Measurements from ENCODE around the gene HGFAC.

Gene HGFAC

GRCh38 chr4:3427134-3427476 lies 14.7 kb upstream of the HGFAC start:
- Mint-ChIP-seq H3K4me1 (peaks cover 6% of the 10 kb centered on the region), H3K4me3 (no peak overlapping the region), H3K36me3 (no peaks in the 10 kb centered on the region), H3K9me3 (no peaks in the 10 kb centered on the region), H3K27ac (no peak overlapping the region), H3K27me3 (no peaks in the 10 kb centered on the region)
- no peak for ATAC-seq (ENCODE audit: low read depth)
- no peak for DNase-seq (ENCODE audit: low spot score in 2 of 2)

DNA sequence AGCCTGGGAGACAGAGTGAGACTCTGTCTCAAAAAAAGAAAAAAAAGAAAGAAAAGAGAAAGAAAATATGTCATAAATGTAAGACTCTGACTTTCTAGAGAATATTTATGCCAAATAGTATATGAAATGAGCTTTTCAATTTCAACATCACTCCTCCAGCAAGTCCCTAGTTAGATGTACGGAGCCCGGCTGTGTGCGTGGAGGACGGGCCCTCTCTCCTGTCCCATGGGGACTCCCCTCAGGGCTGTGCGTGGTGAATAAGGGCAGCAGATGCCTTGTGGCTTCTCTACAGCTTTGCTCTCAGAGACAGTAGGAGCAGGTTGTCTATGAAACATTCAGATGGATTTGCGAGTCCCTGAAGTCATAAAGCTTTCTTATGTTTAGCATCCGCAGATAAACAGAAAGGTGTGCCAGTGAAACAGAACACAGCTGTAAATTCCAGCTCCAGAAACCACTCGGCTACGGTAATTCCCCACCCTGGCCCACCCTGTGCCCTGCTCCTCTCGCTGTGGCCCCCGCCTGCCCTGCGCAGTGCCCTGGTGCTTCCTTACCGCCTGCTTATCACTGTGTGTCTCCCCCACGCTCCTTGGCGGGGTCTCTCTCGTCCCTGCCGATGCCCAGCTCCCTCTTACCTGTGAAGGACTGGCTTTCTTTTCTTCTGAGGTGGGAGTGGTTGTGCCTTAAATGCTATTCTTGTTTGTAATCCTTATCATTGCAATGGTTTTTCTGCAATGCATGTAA lies 13.9 kb upstream of the HGFAC start:
- Mint-ChIP-seq H3K4me1 (peaks cover 6% of the 10 kb centered on the region), H3K4me3 (no peak overlapping the region), H3K36me3 (no peaks in the 10 kb centered on the region), H3K9me3 (no peaks in the 10 kb centered on the region), H3K27me3 (no peaks in the 10 kb centered on the region), H3K27ac (no peak overlapping the region)
- DNase-seq (ENCODE audit: low spot score in 2 of 2), result no peak
- no peak for ATAC-seq (ENCODE audit: low read depth)

GRCh38 chr4:3429651-3430050 lies 12.1 kb upstream of the HGFAC start:
- H3K9me3 Mint-ChIP-seq, result no peaks in the 10 kb centered on the region
- no peak overlapping the region for H3K4me3 Mint-ChIP-seq
- no peaks in the 10 kb centered on the region for H3K36me3 Mint-ChIP-seq
- no peak overlapping the region for H3K27ac Mint-ChIP-seq
- no peaks in the 10 kb centered on the region for H3K27me3 Mint-ChIP-seq
- no peak for ATAC-seq (ENCODE audit: low read depth)
- DNase-seq (ENCODE audit: low spot score in 2 of 2), result no peak
- H3K4me1 Mint-ChIP-seq, result peaks cover 6% of the 10 kb centered on the region

GRCh38 chr4:3430524-3430923 lies 11.2 kb upstream of the HGFAC start:
- Mint-ChIP-seq H3K27me3 (no peaks in the 10 kb centered on the region), H3K27ac (no peak overlapping the region), H3K4me3 (no peak overlapping the region), H3K36me3 (no peaks in the 10 kb centered on the region), H3K4me1 (peaks cover 4% of the 10 kb centered on the region), H3K9me3 (no peaks in the 10 kb centered on the region)
- DNase-seq (ENCODE audit: low spot score in 2 of 2), result no peak
- ATAC-seq (ENCODE audit: low read depth), result no peak

DNA sequence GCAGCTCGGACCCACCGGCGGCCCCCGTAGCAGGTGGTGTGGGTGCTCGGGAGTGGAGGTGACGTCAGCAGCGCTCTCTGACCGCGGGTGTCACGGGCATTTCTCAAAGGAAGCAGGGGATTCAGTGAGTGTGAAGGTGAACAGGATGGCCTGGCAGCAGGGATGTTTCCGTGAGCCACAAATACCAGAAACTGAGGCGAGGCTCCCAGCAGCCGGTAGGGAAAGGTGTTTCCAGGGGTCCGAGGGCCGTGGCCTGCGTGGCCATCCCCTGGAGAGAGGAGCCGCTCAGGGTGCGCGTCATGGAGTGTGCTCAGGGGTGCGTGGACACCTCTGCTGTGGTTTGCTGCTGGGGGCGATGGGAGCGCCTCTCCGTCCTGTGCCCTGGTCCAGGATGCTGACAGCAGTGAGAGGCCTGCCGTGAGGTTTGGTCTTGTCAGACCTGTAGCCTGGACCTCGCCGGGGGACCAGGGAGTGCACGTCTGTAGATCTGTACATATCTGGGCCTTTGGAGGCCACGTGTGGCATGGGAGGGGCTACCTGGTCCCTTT lies 10.2 kb upstream of the HGFAC start:
- Mint-ChIP-seq H3K4me1 (peaks cover 2% of the 10 kb centered on the region), H3K36me3 (no peaks in the 10 kb centered on the region), H3K27me3 (no peaks in the 10 kb centered on the region), H3K9me3 (no peaks in the 10 kb centered on the region), H3K27ac (no peak overlapping the region), H3K4me3 (no peak overlapping the region)
- ATAC-seq (ENCODE audit: low read depth) (no peak), DNase-seq (ENCODE audit: low spot score in 2 of 2) (no peak)

DNA sequence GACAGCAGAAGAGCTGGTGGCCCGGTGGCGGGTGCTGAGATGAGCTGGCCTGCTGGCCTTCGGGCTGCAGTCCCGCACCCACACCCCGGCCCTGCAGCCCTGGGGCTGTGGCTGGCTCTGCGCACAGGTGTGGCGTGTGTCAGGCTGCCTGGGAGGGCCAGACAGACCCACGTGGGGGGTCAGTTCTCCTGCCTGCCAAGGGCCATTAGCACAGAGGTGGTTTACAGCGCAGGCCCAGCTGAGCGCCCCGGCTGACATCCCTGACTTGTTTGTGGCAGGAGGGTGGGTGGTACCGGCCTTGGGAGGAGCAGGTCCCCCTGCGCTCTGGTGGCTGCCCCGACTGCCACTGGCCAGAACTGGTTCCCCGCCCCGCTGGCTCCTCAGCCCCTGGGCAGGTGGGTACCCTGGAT lies 9.4 kb upstream of the HGFAC start:
- DNase-seq (ENCODE audit: low spot score in 2 of 2), result no peak
- H3K27me3 Mint-ChIP-seq, result no peaks in the 10 kb centered on the region
- no peaks in the 10 kb centered on the region for H3K9me3 Mint-ChIP-seq
- no peak for ATAC-seq (ENCODE audit: low read depth)
- H3K4me3 Mint-ChIP-seq, result no peak overlapping the region
- no peak overlapping the region for H3K27ac Mint-ChIP-seq
- no peaks in the 10 kb centered on the region for H3K4me1 Mint-ChIP-seq
- no peaks in the 10 kb centered on the region for H3K36me3 Mint-ChIP-seq

DNA sequence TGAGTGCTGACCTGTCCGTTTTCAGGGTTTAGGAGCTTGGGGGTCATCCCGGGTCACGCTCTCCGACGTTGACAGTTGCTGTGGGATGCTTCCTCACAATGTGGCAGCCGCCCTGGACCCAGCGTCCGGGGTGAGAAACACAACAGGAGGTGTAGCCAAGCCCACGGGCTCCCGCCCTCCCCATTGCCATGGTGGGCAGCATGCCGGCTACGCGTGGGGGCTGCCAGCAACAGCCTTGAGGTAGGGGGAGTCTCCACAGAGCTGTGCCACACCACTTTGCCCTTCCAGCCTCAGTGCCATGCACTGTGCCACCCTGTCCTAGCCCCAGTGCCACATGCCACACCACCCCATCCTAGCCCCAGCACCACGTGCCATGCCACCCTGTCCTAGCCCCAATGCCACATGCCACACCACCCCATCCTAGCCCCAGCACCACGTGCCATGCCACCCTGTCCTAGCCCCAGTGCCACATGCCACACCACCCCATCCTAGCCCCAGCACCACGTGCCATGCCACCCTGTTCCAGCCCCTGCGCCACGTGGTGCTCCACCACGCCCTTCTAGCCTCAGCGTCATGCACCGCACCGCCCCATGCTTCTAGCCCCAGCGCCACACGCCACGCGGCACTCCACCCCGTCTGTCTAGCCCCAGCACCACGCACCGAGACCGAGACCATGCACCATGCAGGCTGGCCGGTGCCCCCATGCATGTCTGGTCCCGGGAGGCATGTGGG lies 8.5 kb upstream of the HGFAC start:
- Mint-ChIP-seq H3K27me3 (no peaks in the 10 kb centered on the region), H3K9me3 (no peaks in the 10 kb centered on the region), H3K27ac (no peak overlapping the region), H3K4me3 (no peak overlapping the region), H3K36me3 (no peaks in the 10 kb centered on the region), H3K4me1 (no peaks in the 10 kb centered on the region)
- DNase-seq (ENCODE audit: low spot score in 2 of 2) (no peak), ATAC-seq (ENCODE audit: low read depth) (no peak)

- DNase-seq (ENCODE audit: low spot score in 2 of 2) (no peak), ATAC-seq (ENCODE audit: low read depth) (no peak)
- no peaks in the 10 kb centered on the region for H3K36me3 Mint-ChIP-seq
- no peak overlapping the region for H3K27ac Mint-ChIP-seq
- H3K9me3 Mint-ChIP-seq, result no peaks in the 10 kb centered on the region
- H3K4me3 Mint-ChIP-seq, result no peak overlapping the region
- no peaks in the 10 kb centered on the region for H3K4me1 Mint-ChIP-seq
- H3K27me3 Mint-ChIP-seq, result no peaks in the 10 kb centered on the region
These were observed 6.7 kb upstream of the HGFAC start for GRCh38 chr4:3434881-3435685.

GRCh38 chr4:3435686-3435956 lies 6.1 kb upstream of the HGFAC start:
- Mint-ChIP-seq H3K27me3 (no peaks in the 10 kb centered on the region), H3K9me3 (no peaks in the 10 kb centered on the region), H3K4me1 (no peaks in the 10 kb centered on the region), H3K36me3 (no peaks in the 10 kb centered on the region), H3K27ac (no peak overlapping the region), H3K4me3 (no peak overlapping the region)
- no peak for ATAC-seq (ENCODE audit: low read depth)
- DNase-seq (ENCODE audit: low spot score in 2 of 2), result no peak

- no peak for ATAC-seq (ENCODE audit: low read depth)
- Mint-ChIP-seq H3K9me3 (no peaks in the 10 kb centered on the region), H3K36me3 (no peaks in the 10 kb centered on the region), H3K4me3 (no peak overlapping the region), H3K27me3 (no peaks in the 10 kb centered on the region), H3K4me1 (no peaks in the 10 kb centered on the region), H3K27ac (no peak overlapping the region)
- no peak for DNase-seq (ENCODE audit: low spot score in 2 of 2)
These were observed 5.5 kb upstream of the HGFAC start for GRCh38 chr4:3436048-3436797.

- Mint-ChIP-seq H3K36me3 (no peaks in the 10 kb centered on the region), H3K4me3 (no peak overlapping the region), H3K27ac (no peak overlapping the region), H3K9me3 (no peaks in the 10 kb centered on the region), H3K27me3 (no peaks in the 10 kb centered on the region), H3K4me1 (no peaks in the 10 kb centered on the region)
- DNase-seq (ENCODE audit: low spot score in 2 of 2) (no peak), ATAC-seq (ENCODE audit: low read depth) (no peak)
These were observed 4.8 kb upstream of the HGFAC start for GRCh38 chr4:3436798-3437581.

DNA sequence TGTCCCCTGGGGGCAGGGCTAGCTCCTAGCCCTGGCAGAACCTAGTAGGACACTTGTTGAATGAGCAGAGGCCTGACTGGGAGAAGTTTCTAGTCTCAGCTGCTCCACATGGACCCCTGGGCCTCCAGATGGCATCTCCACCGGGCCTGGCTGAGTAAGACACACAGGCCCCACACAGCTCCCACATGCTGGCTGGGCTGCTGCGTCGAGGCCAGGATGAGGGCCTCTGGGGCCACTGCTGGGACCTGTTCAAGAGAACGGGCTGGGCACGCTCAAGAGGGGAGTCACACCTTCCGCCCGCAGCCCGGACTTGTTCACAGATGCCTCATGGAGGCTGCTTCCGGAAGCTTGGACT lies 4.2 kb upstream of the HGFAC start:
- Mint-ChIP-seq H3K4me1 (no peaks in the 10 kb centered on the region), H3K27ac (no peak overlapping the region), H3K27me3 (no peaks in the 10 kb centered on the region), H3K36me3 (no peaks in the 10 kb centered on the region), H3K9me3 (no peaks in the 10 kb centered on the region), H3K4me3 (no peak overlapping the region)
- DNase-seq (ENCODE audit: low spot score in 2 of 2) (no peak), ATAC-seq (ENCODE audit: low read depth) (no peak)

DNA sequence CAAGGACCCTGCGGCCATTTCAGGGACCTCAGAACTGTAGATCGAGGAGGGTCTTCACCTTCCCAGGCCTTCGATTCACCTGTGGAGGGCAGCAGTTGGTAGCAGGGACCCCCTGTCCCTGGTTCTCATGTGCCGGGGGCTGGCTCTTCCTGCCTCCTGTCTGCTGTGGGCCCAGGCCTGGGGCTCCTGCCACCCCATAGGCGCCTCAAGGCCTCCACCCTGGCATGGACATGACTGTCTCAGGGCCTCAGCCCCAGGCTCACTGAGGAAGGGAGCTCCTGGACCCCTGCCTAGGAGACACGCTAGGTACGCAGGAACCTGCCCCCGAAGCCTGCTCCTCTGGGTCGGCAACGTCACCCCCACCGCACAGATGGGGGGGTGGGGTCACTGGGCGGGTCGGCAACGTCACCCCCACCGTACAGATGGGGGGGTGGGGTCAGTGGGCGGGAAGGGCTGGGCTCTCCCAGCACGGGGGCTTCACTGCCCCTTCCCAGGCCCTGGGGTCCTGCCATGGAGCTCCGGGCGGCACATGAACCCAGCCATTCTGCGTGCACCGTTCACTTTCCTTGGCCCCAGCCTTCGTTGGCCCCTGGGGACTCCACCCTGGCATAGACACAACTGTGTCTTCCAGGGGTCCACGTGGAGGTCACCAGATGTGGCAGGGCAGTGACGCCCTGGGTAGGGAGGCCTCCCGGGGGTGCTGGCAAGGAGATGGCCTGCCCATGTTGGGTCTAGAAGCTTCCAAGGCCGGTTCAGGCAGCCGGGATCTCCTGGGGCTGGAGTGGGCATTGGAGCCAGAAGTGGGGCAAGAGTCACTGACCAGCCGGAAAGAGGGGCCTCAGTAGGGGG lies 3.5 kb upstream of the HGFAC start:
- no peak for ATAC-seq (ENCODE audit: low read depth)
- Mint-ChIP-seq H3K4me3 (no peak overlapping the region), H3K36me3 (no peaks in the 10 kb centered on the region), H3K4me1 (no peaks in the 10 kb centered on the region), H3K9me3 (no peaks in the 10 kb centered on the region), H3K27me3 (no peaks in the 10 kb centered on the region), H3K27ac (no peak overlapping the region)
- no peak for DNase-seq (ENCODE audit: low spot score in 2 of 2)

Measured in memory B cell (primary cell).